H7 (cell line): Measurements from ENCODE around the gene TTPAL. TPM values are rescaled to one million over a fixed set of nuclear protein-coding genes. Genes with fewer than 3 reads are reported as not detected.

Experiments used
- DNase-seq: peaks from one replicate; pipeline ENCODE4 v3.0.0; 2012
- H3K27me3 ChIP-seq: 2 replicates; pipeline ENCODE4 v1.6.0; 2011; ENCODE audit warnings: mild to moderate bottlenecking, low read length; ENCODE audit not compliant: control insufficient read depth, insufficient read depth
- H3K36me3 ChIP-seq: replicated peaks from 2 replicates; pipeline ENCODE4 v1.5.1; 2011; ENCODE audit warnings: low read length; ENCODE audit not compliant: control insufficient read depth, insufficient read depth
- H3K4me3 ChIP-seq: 2 replicates; pipeline ENCODE4 v1.5.1; 2011; ENCODE audit warnings: low read depth, mild to moderate bottlenecking, control low read depth, low read length, moderate library complexity; ENCODE audit not compliant: insufficient read depth
- total RNA-seq: library from RNA; depleted of rRNA; stranded (reverse); fragments of >200 nt; shearing (Covaris generic); gene quantifications from 2 replicates; pipeline ENCODE4 v1.2.3, GENCODE V29; 2014

TTPAL gene
- total RNA-seq, 1 experiment from 2014 or later, result 3.6 TPM

DNA sequence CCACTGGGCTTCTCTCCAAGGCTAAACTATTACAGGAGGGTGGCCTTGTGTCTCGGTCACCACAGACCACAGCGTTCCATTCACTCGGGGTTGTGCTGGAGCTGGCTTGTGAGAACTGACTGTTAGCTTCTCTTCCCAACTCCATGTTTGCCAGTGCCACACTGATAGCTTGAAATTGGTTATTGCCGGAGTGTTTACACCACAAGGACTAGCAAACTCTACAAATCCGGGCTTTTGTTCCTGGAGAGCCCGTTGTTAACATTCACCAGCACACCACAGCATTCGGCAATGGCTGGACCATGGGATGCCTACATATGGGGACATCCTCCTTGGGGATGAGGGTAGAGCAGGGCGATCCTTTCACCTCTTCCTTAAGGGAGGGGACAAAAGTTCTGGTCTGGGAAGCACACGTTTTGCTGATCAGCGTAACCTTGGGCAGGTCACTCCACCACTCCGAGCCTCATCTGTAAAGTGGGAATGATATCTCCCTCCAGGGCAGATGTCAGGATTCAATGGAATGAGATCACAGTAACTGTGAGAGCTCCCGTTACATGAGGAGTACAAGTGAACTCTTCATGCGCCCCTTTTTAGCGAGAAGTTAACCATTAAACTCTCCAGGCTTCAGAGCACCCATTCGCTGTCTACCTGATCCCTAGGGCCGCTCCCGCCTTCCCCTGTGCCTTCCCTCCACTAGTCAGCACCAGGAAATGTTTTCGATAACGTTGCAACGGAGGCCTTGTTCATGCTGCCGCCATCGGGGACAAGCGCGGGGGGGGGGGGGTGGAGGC, 41.7 kb upstream of the TTPAL start:
- Histone ChIP-seq H3K36me3 (no peaks in the 10 kb centered on the region), H3K27me3 (no peaks in the 10 kb centered on the region), H3K4me3 (no peak overlapping the region)
- DNase-seq, result no peak

DNA sequence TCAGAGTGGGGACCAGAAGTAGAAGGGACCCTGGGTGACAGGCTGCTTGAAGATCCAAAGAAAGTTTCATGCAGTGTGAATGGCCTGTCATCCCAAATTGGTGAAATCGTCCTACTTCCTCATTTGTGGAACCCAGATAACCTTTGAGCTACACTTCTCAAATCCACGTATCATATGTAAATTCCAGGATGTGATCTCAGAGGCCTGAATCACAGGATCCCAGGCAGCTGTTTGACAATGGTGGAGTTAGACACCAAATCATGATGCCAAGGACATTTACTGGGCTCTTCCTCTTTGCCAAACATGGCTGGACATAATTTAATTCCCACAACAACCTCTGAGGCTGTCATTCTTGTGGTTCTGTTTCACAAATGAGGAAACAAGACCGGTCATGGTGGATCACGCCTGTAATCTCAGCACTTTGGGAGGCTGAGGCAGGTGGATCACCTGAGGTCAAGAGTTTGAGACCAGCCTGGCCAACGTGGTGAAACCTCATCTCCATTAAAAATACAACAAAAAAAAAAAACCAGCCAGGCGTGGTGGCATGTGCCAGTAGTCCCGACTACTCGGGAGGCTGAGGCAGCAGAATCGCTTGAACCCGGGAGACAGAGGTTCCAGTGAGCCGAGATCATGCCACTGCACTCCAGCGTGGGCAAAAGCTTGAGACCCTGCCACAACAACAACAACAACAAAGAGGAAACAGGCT, 39.9 kb upstream of the TTPAL start:
- H3K27me3 ChIP-seq, result no peaks in the 10 kb centered on the region
- no peaks in the 10 kb centered on the region for H3K36me3 ChIP-seq
- no peak for DNase-seq
- H3K4me3 ChIP-seq, result no peak overlapping the region

GRCh38 chr20:44436393-44436792, 39.3 kb upstream of the TTPAL start:
- Histone ChIP-seq H3K36me3 (no peaks in the 10 kb centered on the region), H3K4me3 (no peak overlapping the region), H3K27me3 (no peaks in the 10 kb centered on the region)
- DNase-seq, result no peak

DNA sequence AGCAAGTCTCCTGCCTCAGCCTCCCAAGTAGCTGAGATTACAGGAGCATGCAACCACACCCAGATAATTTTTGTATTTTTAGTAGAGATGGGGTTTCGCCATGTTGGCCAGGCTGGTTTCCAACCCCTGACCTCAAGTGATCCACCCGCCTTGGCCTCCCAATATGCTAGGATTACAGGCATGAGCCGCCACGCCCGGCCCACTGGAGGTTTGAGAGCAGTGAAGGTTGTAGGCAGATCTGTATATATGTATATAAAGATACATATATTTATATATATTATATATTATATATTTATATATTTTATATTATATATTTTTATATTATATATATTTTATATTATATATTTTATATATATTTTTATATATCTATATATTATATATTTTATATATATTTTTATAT, 38.2 kb upstream of the TTPAL start:
- Histone ChIP-seq H3K4me3 (no peak overlapping the region), H3K27me3 (no peaks in the 10 kb centered on the region), H3K36me3 (no peaks in the 10 kb centered on the region)
- DNase-seq, result no peak

DNA sequence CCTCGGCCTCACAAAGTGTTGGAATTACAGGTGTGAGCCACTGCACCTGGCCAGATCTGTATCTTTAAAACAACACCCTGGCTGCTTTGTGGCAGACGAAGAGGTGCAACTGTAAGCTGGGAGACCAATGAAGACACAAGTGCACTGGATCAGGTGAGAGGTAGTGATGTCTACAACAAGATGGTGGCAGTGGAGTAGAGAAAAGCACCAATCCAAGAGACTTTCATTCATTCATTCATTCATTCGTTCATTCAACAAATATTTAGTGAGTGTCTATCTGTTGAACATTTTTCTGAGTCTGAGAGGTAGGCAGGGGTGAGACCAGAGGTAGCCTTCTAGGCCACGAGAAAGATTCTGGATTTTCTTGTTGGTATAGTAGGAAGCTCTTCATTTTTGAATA, 36.9 kb upstream of the TTPAL start:
- H3K27me3 ChIP-seq, result no peaks in the 10 kb centered on the region
- no peak for DNase-seq
- H3K36me3 ChIP-seq, result no peaks in the 10 kb centered on the region

GRCh38 chr20:44439318-44439717, 36.4 kb upstream of the TTPAL start:
- no peak for DNase-seq
- no peaks in the 10 kb centered on the region for H3K36me3 ChIP-seq
- H3K4me3 ChIP-seq, result no peak overlapping the region
- H3K27me3 ChIP-seq, result no peaks in the 10 kb centered on the region

More for the DNA sequence above, 36.9 kb upstream of the TTPAL start:
- H3K4me3 ChIP-seq, result no peak overlapping the region

- no peaks in the 10 kb centered on the region for H3K27me3 ChIP-seq
- no peak for DNase-seq
- H3K4me3 ChIP-seq, result no peak overlapping the region
- H3K36me3 ChIP-seq, result no peaks in the 10 kb centered on the region
These were observed 33.2 kb upstream of the TTPAL start for GRCh38 chr20:44442298-44443070.

DNA sequence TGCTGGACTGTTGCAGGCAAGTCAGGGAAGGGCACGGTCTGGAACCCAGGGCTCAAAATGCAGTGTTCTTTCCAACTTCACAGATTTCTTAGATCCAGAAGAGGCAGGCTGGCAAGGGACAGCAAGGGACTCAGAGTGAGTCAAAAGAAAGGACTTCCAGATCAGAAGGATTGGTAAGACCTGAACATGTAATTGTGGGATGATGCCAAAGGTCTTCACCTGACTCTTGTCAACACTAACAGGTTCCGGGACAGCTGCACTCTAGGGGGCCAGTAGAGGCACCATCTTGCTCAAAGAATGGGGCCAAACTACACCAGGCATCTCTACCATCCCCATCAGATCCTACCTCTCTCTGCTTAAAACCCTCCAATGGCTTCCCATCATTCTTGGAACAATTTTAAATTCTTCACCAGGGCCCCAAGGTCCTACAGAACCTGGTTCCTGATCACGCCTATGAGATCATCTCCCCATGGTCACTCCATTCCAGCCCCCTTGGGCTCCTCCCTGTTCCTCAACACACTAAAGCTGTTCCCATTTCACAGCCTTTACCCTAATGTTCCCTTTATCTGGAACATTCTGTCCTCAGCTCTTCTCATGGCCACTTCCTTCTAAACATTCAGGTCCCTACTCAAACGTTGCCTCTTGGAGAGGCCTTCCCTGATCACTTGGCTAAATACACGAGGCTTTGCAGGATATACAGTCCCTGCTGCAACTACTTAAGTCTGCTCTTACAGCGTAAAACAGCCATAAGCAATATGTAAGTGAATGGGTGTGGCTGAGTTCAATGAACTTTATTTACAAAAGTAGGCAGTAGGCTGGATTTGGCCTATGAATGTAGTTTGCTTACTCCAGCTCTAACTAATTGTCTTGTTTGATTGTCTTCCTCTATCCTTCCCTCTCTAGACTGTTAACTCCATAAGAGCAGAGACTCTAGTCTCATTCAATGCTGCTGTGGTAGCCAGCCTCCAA, 29.6 kb upstream of the TTPAL start:
- DNase-seq, result no peak
- Histone ChIP-seq H3K4me3 (no peak overlapping the region), H3K36me3 (no peaks in the 10 kb centered on the region), H3K27me3 (no peaks in the 10 kb centered on the region)

GRCh38 chr20:44447827-44448419, 27.8 kb upstream of the TTPAL start:
- H3K36me3 ChIP-seq, result no peaks in the 10 kb centered on the region
- DNase-seq, result no peak
- H3K27me3 ChIP-seq, result no peaks in the 10 kb centered on the region

DNA sequence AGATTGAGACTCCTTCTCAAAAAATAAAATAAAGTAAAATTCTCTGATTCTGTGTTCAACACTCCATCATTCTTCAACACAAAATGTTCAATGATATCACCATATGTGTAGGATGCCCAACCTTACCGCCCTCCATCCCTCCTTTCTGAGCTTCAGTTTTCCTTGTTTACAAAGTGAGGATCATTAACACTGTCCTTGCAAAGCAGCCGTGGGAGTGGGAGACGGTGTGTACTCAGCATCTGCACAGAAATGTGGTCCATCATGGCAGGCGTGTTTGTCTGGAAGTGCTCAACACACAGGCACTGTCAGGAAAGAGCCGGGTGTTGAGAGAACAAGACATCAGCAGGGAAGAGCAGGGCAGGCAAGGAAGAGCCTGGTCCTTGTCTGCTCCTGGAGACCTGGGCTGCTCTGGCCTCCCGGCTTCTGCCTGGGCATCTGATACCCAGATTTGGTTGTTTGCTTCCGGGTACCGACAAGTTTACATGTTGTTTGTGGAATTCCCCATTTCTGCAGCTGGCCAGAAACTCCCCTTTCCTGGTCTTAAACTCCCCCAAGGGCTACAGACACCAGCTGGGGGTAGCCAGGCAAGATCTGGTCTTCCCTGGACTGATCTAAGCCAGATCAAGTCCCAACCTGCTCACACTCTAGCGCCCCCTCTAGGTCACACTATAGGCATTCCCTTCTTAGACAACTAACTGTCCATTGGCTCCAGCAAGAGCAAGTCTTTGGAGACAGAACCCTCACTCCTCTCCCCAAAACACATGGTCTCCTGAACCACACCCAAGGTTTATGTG, 26.7 kb upstream of the TTPAL start:
- H3K27me3 ChIP-seq, result no peaks in the 10 kb centered on the region
- no peaks in the 10 kb centered on the region for H3K36me3 ChIP-seq
- H3K4me3 ChIP-seq, result no peak overlapping the region
- peak; percentile 75 for DNase-seq

More at GRCh38 chr20:44447827-44448419, 27.8 kb upstream of the TTPAL start:
- H3K4me3 ChIP-seq, result no peak overlapping the region

DNA sequence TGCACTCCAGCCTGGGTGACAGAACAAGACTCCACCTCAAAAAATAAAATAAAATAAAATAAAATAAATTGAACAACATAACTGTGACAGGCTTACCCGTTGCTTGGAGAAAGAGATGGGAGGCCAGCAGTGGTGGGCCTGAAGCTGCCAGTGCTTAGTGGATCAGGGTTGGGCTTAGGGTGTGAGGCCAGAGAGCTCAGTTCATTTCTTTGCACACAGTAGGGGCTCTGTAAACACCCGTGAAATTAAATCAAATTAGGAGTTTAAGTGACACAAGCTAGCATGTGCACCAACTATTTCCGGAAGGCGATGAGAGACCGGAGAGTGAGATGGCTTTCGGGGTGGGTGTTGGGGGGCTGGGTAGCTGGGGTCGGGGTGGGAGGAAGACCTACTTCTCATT, 25.8 kb upstream of the TTPAL start:
- DNase-seq, result no peak
- H3K4me3 ChIP-seq, result no peak overlapping the region
- H3K36me3 ChIP-seq, result no peaks in the 10 kb centered on the region
- H3K27me3 ChIP-seq, result no peaks in the 10 kb centered on the region

GRCh38 chr20:44450281-44450889, 25.3 kb upstream of the TTPAL start:
- no peak for DNase-seq
- Histone ChIP-seq H3K4me3 (no peak overlapping the region), H3K36me3 (no peaks in the 10 kb centered on the region), H3K27me3 (no peaks in the 10 kb centered on the region)
